HEK293 (cell line): ENCODE results near the gene REC8.

Experiments
- CTCF ChIA-PET: fragments of 350-600 bp; formaldehyde crosslinking; extraction: SDS; loops from one replicate; lab custom pipeline; 2021; ENCODE audit warnings: antibody characterized with exemption; lab: Yijun Ruan, JAX
- POLR2A ChIA-PET: fragments of 300-600 bp; formaldehyde crosslinking; extraction: SDS; loops from one replicate; lab custom pipeline; 2020; ENCODE audit warnings: antibody characterized with exemption, inconsistent platforms; lab: Yijun Ruan, JAX
- H3K27ac ChIP-seq: fragments of 200-500 bp; sonication (Bioruptor generic); 2 replicates; pipeline ENCODE4 v1.5.1; 2014; ENCODE audit warnings: low read depth, low read length, control low read depth, inconsistent platforms; ENCODE audit errors: extremely low read depth
- H3K36me3 ChIP-seq, 2 experiments: fragments of 200-500 bp in 1 of 2; sonication (Bioruptor generic) in 1 of 2; 1 replicate in 1 of 2; 2 replicates in 1 of 2; pipeline ENCODE4 v1.5.1; 2014 to 2017; ENCODE audit warnings: inconsistent platforms in 2 of 2, low read length in 2 of 2; ENCODE audit not compliant: control insufficient read depth in 2 of 2, insufficient read depth in 1 of 2
- H3K4me1 ChIP-seq: fragments of 200-500 bp; sonication (Bioruptor generic); 2 replicates; pipeline ENCODE4 v1.5.1; 2014; ENCODE audit warnings: mild to moderate bottlenecking, low read length, inconsistent platforms; ENCODE audit not compliant: control insufficient read depth, insufficient read depth
- H3K4me3 ChIP-seq: 2 replicates; pipeline ENCODE4 v1.5.1; 2011; ENCODE audit warnings: low read depth, mild to moderate bottlenecking, control low read depth, low read length, moderate library complexity
- H3K9me3 ChIP-seq: fragments of 200-500 bp; sonication (Bioruptor generic); 2 replicates; pipeline ENCODE4 v1.5.1; 2014; ENCODE audit warnings: low read depth, low read length, inconsistent platforms; ENCODE audit not compliant: control insufficient read depth, insufficient read depth
- IKZF3 ChIP-seq: fragments of 450-650 bp; IDR thresholded peaks from 2 replicates; pipeline ENCODE4 v1.5.0; 2018; ENCODE audit warnings: missing biosample characterization, mild to moderate bottlenecking, missing genetic modification characterization, moderate library complexity
- ZNF214 ChIP-seq: fragments of 450-650 bp; formaldehyde crosslinking; IDR thresholded peaks from 2 replicates; pipeline ENCODE4 v1.5.1; 2017; ENCODE audit warnings: missing biosample characterization, mild to moderate bottlenecking, missing genetic modification characterization, borderline replicate concordance
- ZNF341 ChIP-seq: fragments of 450-650 bp; formaldehyde crosslinking; IDR thresholded peaks from 2 replicates; pipeline ENCODE4; 2016; ENCODE audit warnings: low read depth, missing biosample characterization, missing genetic modification characterization
- ZNF48 ChIP-seq: fragments of 450-650 bp; formaldehyde crosslinking; IDR thresholded peaks from 2 replicates; pipeline ENCODE4 v1.5.1; 2016; ENCODE audit warnings: missing biosample characterization, missing genetic modification characterization
- ZNF501 ChIP-seq: fragments of 450-650 bp; formaldehyde crosslinking; IDR thresholded peaks from 2 replicates; pipeline ENCODE4 v1.5.1; 2016; ENCODE audit warnings: missing biosample characterization, missing genetic modification characterization
- ZNF529 ChIP-seq: fragments of 450-650 bp; formaldehyde crosslinking; IDR thresholded peaks from 2 replicates; pipeline ENCODE4 v1.5.1; 2017; ENCODE audit warnings: missing genetic modification characterization, missing biosample characterization; ENCODE audit not compliant: insufficient replicate concordance
- ZNF560 ChIP-seq: fragments of 450-650 bp; formaldehyde crosslinking; IDR thresholded peaks from 2 replicates; pipeline ENCODE4 v1.5.1; 2017; ENCODE audit warnings: missing biosample characterization, missing genetic modification characterization, borderline replicate concordance
- TF ChIP-seq, protein P1 (sequence below): fragments of 450-650 bp; formaldehyde crosslinking; IDR thresholded peaks from 2 replicates; pipeline ENCODE4 v1.5.1; 2016; ENCODE audit warnings: missing biosample characterization, missing genetic modification characterization, borderline replicate concordance
- TF ChIP-seq, protein P2 (sequence below): fragments of 450-650 bp; formaldehyde crosslinking; IDR thresholded peaks from 2 replicates; pipeline ENCODE4 v1.5.1; 2016; ENCODE audit warnings: missing biosample characterization, missing genetic modification characterization
- TF ChIP-seq, protein P3 (sequence below): fragments of 450-650 bp; formaldehyde crosslinking; IDR thresholded peaks from 2 replicates; pipeline ENCODE4 v1.5.1; 2016; ENCODE audit warnings: missing biosample characterization, missing genetic modification characterization
- TF ChIP-seq, protein P4 (sequence below): fragments of 450-650 bp; formaldehyde crosslinking; IDR thresholded peaks from 2 replicates; pipeline ENCODE4 v1.5.1; 2016; ENCODE audit warnings: missing biosample characterization, missing genetic modification characterization
- TF ChIP-seq, protein P5 (sequence below): fragments of 450-650 bp; formaldehyde crosslinking; IDR thresholded peaks from 2 replicates; pipeline ENCODE4 v1.5.1; 2016; ENCODE audit warnings: missing biosample characterization, missing genetic modification characterization, borderline replicate concordance
- TF ChIP-seq, protein P6 (sequence below): fragments of 450-650 bp; formaldehyde crosslinking; IDR thresholded peaks from 2 replicates; pipeline ENCODE4 v1.5.1; 2016; ENCODE audit warnings: missing biosample characterization, missing genetic modification characterization

The REC8 gene

DNA sequence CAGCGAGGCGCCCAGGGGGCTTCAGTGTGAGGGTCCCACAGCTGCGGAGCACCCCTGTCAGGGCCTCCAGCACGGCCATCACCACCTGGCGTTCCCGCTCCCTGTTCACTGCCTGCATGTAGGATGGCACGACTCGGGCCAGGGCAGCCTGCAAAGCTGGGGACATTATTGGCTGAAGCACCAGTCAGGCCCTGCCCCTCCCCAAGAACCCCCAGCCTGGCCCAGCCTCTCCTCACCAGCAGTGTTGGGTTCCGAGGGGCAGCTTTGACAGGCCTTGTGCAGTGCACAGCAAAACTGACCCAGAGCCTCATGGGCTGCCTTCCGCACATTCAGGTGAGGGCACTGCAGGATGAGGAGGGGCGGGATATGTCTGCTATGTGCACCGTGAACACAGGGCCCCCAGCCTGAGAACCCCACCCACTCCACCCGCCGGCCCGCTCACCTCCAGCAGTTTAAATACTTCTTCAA lies 11.2 kb downstream of the REC8 start:
- TF ChIP-seq ZNF341 (tag by site-specific recombination) = no peak
- Histone ChIP-seq H3K9me3 (no peaks in the 10 kb centered on the region), H3K27ac (no peak overlapping the region), H3K4me3 (no peak overlapping the region), H3K4me1 (peaks cover 5% of the 10 kb centered on the region; the same call in 1 of the 2 replicates), H3K36me3 (peaks cover 0 to 97% of the 10 kb centered on the region in 2 experiments; a peak in 2 of 3 replicates)
- POLR2A ChIA-PET = no interaction called here
- CTCF ChIA-PET = no interaction called here

DNA sequence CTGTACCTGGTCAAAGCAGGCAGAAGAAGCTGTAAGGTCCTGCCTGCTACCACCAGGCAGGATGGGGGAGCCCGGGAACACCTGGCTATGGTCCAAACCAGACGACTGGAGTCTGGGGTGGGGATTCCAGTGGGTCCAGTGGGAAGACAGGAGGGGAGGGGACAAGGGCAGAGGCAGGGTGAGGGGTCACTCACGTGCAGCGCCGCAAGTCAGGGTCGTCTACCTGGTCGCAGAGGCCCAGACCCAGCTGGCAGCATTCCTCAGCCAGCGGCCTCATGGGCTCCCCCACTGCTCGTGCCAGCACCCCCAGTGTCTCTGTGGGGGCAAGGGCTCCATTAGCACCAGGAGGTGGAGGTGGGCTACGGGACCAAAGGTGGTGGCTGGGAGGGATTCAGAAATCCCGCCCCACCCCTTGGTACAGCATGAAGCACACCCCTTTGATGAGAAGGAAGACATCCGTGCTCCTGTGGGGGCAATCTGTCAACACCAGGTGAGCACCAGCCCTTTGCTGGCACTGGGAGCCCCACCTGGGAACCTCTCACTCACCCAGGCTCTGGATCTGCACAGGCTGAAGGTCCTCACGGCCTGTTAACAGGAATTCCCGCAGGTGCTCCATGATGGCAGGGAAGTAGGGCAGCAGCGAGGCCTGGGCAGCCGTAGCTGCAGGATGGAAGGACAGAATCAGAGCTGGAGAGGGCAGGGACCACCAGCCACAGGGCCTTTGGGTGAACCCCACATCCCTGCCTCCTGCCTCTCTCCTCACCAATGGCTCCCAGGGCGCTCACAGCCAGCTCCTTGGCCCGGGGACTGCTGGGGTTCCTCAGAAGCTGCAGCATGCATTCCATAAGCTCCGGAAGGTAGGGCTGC lies 12.5 kb downstream of the REC8 start:
- H3K4me1 ChIP-seq = peaks cover 7% of the 10 kb centered on the region; the same call in 1 of the 2 replicates
- TF ChIP-seq ZNF48 (tag by site-specific recombination) = no peak
- no peak for TF ChIP-seq ZNF560 (tag by site-specific recombination)
- TF ChIP-seq, protein P1, sequence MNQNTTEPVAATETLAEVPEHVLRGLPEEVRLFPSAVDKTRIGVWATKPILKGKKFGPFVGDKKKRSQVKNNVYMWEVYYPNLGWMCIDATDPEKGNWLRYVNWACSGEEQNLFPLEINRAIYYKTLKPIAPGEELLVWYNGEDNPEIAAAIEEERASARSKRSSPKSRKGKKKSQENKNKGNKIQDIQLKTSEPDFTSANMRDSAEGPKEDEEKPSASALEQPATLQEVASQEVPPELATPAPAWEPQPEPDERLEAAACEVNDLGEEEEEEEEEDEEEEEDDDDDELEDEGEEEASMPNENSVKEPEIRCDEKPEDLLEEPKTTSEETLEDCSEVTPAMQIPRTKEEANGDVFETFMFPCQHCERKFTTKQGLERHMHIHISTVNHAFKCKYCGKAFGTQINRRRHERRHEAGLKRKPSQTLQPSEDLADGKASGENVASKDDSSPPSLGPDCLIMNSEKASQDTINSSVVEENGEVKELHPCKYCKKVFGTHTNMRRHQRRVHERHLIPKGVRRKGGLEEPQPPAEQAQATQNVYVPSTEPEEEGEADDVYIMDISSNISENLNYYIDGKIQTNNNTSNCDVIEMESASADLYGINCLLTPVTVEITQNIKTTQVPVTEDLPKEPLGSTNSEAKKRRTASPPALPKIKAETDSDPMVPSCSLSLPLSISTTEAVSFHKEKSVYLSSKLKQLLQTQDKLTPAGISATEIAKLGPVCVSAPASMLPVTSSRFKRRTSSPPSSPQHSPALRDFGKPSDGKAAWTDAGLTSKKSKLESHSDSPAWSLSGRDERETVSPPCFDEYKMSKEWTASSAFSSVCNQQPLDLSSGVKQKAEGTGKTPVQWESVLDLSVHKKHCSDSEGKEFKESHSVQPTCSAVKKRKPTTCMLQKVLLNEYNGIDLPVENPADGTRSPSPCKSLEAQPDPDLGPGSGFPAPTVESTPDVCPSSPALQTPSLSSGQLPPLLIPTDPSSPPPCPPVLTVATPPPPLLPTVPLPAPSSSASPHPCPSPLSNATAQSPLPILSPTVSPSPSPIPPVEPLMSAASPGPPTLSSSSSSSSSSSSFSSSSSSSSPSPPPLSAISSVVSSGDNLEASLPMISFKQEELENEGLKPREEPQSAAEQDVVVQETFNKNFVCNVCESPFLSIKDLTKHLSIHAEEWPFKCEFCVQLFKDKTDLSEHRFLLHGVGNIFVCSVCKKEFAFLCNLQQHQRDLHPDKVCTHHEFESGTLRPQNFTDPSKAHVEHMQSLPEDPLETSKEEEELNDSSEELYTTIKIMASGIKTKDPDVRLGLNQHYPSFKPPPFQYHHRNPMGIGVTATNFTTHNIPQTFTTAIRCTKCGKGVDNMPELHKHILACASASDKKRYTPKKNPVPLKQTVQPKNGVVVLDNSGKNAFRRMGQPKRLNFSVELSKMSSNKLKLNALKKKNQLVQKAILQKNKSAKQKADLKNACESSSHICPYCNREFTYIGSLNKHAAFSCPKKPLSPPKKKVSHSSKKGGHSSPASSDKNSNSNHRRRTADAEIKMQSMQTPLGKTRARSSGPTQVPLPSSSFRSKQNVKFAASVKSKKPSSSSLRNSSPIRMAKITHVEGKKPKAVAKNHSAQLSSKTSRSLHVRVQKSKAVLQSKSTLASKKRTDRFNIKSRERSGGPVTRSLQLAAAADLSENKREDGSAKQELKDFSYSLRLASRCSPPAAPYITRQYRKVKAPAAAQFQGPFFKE (tag by site-specific recombination) = no peak
- TF ChIP-seq, protein P2, sequence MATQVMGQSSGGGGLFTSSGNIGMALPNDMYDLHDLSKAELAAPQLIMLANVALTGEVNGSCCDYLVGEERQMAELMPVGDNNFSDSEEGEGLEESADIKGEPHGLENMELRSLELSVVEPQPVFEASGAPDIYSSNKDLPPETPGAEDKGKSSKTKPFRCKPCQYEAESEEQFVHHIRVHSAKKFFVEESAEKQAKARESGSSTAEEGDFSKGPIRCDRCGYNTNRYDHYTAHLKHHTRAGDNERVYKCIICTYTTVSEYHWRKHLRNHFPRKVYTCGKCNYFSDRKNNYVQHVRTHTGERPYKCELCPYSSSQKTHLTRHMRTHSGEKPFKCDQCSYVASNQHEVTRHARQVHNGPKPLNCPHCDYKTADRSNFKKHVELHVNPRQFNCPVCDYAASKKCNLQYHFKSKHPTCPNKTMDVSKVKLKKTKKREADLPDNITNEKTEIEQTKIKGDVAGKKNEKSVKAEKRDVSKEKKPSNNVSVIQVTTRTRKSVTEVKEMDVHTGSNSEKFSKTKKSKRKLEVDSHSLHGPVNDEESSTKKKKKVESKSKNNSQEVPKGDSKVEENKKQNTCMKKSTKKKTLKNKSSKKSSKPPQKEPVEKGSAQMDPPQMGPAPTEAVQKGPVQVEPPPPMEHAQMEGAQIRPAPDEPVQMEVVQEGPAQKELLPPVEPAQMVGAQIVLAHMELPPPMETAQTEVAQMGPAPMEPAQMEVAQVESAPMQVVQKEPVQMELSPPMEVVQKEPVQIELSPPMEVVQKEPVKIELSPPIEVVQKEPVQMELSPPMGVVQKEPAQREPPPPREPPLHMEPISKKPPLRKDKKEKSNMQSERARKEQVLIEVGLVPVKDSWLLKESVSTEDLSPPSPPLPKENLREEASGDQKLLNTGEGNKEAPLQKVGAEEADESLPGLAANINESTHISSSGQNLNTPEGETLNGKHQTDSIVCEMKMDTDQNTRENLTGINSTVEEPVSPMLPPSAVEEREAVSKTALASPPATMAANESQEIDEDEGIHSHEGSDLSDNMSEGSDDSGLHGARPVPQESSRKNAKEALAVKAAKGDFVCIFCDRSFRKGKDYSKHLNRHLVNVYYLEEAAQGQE (tag by site-specific recombination) = no peak
- no peak for TF ChIP-seq ZNF529 (tag by site-specific recombination)
- no peak for TF ChIP-seq ZNF214 (tag by site-specific recombination)
- TF ChIP-seq, protein P3, sequence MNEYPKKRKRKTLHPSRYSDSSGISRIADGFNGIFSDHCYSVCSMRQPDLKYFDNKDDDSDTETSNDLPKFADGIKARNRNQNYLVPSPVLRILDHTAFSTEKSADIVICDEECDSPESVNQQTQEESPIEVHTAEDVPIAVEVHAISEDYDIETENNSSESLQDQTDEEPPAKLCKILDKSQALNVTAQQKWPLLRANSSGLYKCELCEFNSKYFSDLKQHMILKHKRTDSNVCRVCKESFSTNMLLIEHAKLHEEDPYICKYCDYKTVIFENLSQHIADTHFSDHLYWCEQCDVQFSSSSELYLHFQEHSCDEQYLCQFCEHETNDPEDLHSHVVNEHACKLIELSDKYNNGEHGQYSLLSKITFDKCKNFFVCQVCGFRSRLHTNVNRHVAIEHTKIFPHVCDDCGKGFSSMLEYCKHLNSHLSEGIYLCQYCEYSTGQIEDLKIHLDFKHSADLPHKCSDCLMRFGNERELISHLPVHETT = no peak
- TF ChIP-seq, protein P4, sequence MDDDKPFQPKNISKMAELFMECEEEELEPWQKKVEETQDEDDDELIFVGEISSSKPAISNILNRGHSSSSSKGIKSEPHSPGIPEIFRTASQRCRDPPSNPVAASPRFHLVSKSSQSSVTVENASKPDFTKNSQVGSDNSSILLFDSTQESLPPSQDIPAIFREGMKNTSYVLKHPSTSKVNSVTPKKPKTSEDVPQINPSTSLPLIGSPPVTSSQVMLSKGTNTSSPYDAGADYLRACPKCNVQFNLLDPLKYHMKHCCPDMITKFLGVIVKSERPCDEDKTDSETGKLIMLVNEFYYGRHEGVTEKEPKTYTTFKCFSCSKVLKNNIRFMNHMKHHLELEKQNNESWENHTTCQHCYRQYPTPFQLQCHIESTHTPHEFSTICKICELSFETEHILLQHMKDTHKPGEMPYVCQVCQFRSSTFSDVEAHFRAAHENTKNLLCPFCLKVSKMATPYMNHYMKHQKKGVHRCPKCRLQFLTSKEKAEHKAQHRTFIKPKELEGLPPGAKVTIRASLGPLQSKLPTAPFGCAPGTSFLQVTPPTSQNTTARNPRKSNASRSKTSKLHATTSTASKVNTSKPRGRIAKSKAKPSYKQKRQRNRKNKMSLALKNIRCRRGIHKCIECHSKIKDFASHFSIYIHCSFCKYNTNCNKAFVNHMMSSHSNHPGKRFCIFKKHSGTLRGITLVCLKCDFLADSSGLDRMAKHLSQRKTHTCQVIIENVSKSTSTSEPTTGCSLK = no peak
- TF ChIP-seq, protein P5, sequence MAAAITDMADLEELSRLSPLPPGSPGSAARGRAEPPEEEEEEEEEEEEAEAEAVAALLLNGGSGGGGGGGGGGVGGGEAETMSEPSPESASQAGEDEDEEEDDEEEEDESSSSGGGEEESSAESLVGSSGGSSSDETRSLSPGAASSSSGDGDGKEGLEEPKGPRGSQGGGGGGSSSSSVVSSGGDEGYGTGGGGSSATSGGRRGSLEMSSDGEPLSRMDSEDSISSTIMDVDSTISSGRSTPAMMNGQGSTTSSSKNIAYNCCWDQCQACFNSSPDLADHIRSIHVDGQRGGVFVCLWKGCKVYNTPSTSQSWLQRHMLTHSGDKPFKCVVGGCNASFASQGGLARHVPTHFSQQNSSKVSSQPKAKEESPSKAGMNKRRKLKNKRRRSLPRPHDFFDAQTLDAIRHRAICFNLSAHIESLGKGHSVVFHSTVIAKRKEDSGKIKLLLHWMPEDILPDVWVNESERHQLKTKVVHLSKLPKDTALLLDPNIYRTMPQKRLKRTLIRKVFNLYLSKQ (tag by site-specific recombination) = no peak
- TF ChIP-seq IKZF3 (tag by site-specific recombination) = no peak
- TF ChIP-seq, protein P6, sequence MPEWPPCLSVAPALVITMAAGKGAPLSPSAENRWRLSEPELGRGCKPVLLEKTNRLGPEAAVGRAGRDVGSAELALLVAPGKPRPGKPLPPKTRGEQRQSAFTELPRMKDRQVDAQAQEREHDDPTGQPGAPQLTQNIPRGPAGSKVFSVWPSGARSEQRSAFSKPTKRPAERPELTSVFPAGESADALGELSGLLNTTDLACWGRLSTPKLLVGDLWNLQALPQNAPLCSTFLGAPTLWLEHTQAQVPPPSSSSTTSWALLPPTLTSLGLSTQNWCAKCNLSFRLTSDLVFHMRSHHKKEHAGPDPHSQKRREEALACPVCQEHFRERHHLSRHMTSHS (tag by site-specific recombination) = no peak
- TF ChIP-seq ZNF501 = no peak
- no peak overlapping the region for H3K27ac ChIP-seq
- CTCF ChIA-PET = interaction anchor here (2.2 kb wide), 1 partner anchor 23 kb away, joined by 8 read pairs; the partner anchor contains the start of gene IRF9
- H3K4me3 ChIP-seq = no peak overlapping the region
- no peaks in the 10 kb centered on the region for H3K9me3 ChIP-seq
- H3K36me3 ChIP-seq = peaks cover 0 to 85% of the 10 kb centered on the region in 2 experiments; a peak in 2 of 3 replicates
- POLR2A ChIA-PET = no interaction called here
